ENCODE data around the gene CASQ2. TPM values are rescaled to one million over a fixed set of nuclear protein-coding genes. Genes with fewer than 3 reads are reported as not detected.

The CASQ2 gene
- total RNA-seq, 3 donors from 2014 or later = 0.49 to 30.4 (median 2.1) TPM

DNA sequence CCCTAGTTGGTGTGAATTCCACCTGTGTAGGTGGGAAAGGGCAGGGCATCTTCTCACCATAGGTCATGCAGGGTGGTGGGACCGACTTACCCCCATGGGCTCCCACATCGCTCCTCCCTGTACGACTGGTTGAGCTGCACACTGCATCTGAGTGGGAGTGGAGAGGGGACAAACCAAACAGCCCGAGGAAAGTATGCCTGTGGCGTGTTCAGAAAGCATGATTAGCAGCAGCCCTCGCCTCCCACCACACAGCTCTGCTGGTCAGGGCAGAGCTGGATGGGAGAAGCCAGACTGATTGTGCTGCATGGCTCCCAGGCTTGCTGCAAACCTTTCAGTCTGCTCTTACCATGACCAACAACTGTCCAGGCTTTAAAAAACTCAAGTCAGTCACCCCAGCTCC, 102.3 kb downstream of the CASQ2 start:
- intact Hi-C loops (cut with DNase I, micrococcal nuclease) = no loop called here
- TF ChIP-seq, protein P1, sequence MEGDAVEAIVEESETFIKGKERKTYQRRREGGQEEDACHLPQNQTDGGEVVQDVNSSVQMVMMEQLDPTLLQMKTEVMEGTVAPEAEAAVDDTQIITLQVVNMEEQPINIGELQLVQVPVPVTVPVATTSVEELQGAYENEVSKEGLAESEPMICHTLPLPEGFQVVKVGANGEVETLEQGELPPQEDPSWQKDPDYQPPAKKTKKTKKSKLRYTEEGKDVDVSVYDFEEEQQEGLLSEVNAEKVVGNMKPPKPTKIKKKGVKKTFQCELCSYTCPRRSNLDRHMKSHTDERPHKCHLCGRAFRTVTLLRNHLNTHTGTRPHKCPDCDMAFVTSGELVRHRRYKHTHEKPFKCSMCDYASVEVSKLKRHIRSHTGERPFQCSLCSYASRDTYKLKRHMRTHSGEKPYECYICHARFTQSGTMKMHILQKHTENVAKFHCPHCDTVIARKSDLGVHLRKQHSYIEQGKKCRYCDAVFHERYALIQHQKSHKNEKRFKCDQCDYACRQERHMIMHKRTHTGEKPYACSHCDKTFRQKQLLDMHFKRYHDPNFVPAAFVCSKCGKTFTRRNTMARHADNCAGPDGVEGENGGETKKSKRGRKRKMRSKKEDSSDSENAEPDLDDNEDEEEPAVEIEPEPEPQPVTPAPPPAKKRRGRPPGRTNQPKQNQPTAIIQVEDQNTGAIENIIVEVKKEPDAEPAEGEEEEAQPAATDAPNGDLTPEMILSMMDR (IDR thresholded peaks at IDR 0.05) = no peak
- DNase-seq (no peak), ATAC-seq (no peak)
- Histone ChIP-seq H3K36me3 (ENCODE audit: low read depth) (no peaks in the 10 kb centered on the region), H3K4me1 (ENCODE audit: low read depth) (peaks cover 12% of the 10 kb centered on the region), H3K9me3 (no peaks in the 10 kb centered on the region), H3K4me3 (no peak overlapping the region)

DNA sequence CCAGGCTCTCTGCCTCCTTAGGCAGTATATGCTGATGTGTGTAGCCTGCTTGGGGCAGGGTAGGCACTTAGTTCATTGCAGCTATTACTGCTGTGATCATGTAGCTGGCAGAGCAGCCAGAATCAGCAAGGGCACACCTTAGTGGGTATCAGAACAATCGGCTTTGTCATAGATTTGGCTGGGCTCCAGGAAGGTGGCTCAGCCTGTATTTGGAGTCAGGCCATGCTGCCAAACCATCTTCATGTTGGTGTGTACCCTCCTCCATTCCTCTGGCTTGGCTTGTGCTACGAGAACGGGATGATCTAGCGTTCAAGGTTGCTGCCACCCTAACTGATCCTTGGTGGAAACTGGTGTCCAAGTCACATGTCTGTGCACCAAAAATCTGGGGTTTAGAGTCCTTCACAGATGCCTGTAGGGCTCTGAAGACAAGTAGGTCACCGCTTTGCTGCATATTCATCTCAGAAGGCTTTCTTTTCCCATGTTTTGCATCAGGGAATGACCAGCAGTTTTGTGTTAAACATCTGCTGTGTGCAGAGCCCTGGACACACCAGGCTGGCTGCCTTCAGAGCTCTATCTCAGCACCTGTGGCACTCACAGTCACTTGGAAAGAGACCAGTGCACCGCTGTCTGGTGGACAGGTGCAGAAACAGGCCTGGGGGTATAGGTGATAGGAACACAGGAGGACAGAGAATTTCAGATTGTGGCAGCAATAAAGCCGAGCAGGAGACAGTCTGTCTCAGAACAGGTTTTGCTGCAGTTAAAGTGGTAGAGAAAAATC, 103.0 kb downstream of the CASQ2 start:
- H3K36me3 ChIP-seq (ENCODE audit: low read depth) = no peaks in the 10 kb centered on the region
- H3K4me1 ChIP-seq (ENCODE audit: low read depth) = peaks cover 5% of the 10 kb centered on the region
- H3K4me3 ChIP-seq = no peak overlapping the region
- no peaks in the 10 kb centered on the region for H3K9me3 ChIP-seq
- intact Hi-C loops (cut with DNase I, micrococcal nuclease) = no loop called here
- ATAC-seq = peak; percentile 83
- TF ChIP-seq, protein P1 (IDR thresholded peaks at IDR 0.05) = no peak
- peak in 1 of 3 donors; percentile 54 for DNase-seq

DNA sequence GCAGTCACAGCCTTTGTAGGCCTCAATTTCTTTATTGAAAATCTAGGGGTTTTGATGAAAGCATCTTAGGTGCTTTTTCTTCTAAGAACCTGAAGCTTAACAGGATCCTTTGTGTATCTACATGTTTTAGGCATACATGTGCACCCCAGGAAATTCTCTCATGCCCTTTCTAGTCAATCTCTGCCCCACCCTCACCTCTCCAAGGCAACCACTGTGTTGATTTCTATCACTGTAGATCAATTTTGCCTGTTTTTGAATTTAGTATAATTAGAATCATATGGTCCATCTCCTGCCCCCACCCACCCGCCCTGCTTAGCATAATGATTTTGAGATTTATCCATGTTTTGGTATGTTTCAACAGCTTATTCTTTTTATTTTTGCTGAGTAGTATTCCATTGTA, 107.4 kb downstream of the CASQ2 start:
- TF ChIP-seq, protein P1 (IDR thresholded peaks at IDR 0.05) = no peak
- no peaks in the 10 kb centered on the region for H3K9me3 ChIP-seq
- no peak for ATAC-seq
- intact Hi-C loops (cut with DNase I, micrococcal nuclease) = no loop called here
- H3K4me1 ChIP-seq (ENCODE audit: low read depth) = no peaks in the 10 kb centered on the region
- H3K36me3 ChIP-seq (ENCODE audit: low read depth) = no peaks in the 10 kb centered on the region
- H3K4me3 ChIP-seq = no peak overlapping the region
- DNase-seq = no peak

DNA sequence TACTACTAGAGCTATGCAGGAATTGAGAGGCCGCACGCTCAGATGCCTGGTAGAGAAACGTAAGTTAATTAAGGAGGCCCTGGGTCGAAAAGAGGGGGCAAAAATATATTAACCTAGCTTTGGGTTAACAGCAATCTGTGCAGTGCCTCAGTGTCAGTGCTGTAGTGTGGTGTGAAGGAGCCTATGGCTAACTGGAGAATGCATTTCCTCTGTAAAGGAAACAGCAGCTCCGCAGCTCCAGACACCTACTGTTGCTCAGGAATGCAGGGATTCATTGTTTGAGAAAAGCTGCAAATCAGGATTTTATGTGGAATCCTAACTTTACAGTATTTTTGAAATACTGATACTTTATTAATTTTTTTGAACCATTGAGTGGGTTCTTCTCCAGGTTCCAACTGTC, 108.4 kb downstream of the CASQ2 start:
- TF ChIP-seq, protein P1 (IDR thresholded peaks at IDR 0.05) = no peak
- no peaks in the 10 kb centered on the region for H3K36me3 ChIP-seq (ENCODE audit: low read depth)
- H3K4me1 ChIP-seq (ENCODE audit: low read depth) = no peaks in the 10 kb centered on the region
- no peaks in the 10 kb centered on the region for H3K9me3 ChIP-seq
- no peak for ATAC-seq
- intact Hi-C loops (cut with DNase I, micrococcal nuclease) = no loop called here
- H3K4me3 ChIP-seq = no peak overlapping the region
- no peak for DNase-seq

DNA sequence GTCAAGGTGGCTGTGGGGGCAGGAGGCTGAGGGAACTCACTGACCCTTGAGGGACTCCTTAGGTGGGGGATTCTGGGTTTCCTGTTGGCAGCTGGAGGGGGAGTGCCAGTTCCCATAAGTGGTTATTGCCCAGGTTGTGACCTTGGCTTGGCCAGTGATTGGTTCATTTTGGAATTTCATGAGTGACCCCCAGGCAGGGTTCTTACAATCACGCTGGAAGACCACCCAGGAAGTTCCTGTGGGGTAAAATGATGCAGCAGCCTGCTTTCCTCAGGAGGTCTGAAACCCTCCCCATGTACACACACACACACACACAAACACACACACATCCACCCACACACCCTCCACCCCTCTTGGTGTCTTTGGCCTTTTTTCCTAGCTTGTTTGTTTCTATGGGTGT, 109.9 kb downstream of the CASQ2 start:
- Histone ChIP-seq H3K9me3 (no peaks in the 10 kb centered on the region), H3K4me3 (no peak overlapping the region), H3K4me1 (ENCODE audit: low read depth) (no peaks in the 10 kb centered on the region), H3K36me3 (ENCODE audit: low read depth) (no peaks in the 10 kb centered on the region)
- TF ChIP-seq, protein P1 (IDR thresholded peaks at IDR 0.05) = no peak
- intact Hi-C loops (cut with DNase I, micrococcal nuclease) = no loop called here
- ATAC-seq = no peak
- no peak for DNase-seq

All from mucosa of descending colon (tissue), 3 donors.